HepG2 (cell line): ENCODE measurements around the gene NUDT8. TPM values are rescaled to one million over a fixed set of nuclear protein-coding genes. Genes with fewer than 3 reads are reported as not detected.
A peak's percentile ranks its signal among the peaks of the same experiment; 100 is the strongest.

Experiments
- ATAC-seq: fragments of 200-7000 bp; cut with Tn5 transposase; 3 replicates; pipeline ENCODE4 v1.9.1; 2020; ENCODE audit warnings: mild to moderate bottlenecking, moderate library complexity
- BruUV-seq: library from RNA; stranded (reverse); fragments of 400-500 nt; replicated peaks from 2 replicates; lab custom pipeline; 2021; lab: Mats Ljungman, UMichigan
- CTCF ChIA-PET: fragments of 300-600 bp; formaldehyde crosslinking; extraction: SDS; loops from one replicate; lab custom pipeline; 2021; ENCODE audit warnings: low total read pairs, inconsistent platforms, low intra/inter-chr PET ratio; lab: Yijun Ruan, JAX
- POLR2A ChIA-PET: fragments of 350-600 bp; sonication (Branson Sonifier 250); formaldehyde crosslinking; loops from one replicate; lab custom pipeline; 2020; ENCODE audit warnings: antibody characterized with exemption, inconsistent platforms; lab: Yijun Ruan, JAX
- DNase-seq: peaks from one replicate; pipeline ENCODE4 v3.0.0-alpha.2; 2015; ENCODE audit warnings: low spot score
- FAIRE-seq: peaks from 3 replicates; lab custom pipeline; 2011; peaks lifted over from hg19 to GRCh38; lab: Jason Lieb, UNC
- H2AFZ ChIP-seq: one replicate; pipeline ENCODE4 v1.6.1; 2011; ENCODE audit warnings: low read length, inconsistent platforms
- H3K27ac ChIP-seq: fragments of 300-600 bp; 3 replicates; pipeline ENCODE4 v1.8.0; 2011; ENCODE audit warnings: mixed run types, mild to moderate bottlenecking, mixed read lengths, low read length, inconsistent platforms; ENCODE audit not compliant: insufficient read depth; ENCODE audit errors: extremely low read length
- H3K27me3 ChIP-seq, 2 experiments: fragments of 200-600 bp in 1 of 2; 2 replicates in 1 of 2; 3 replicates in 1 of 2; pipeline versions ENCODE4 v1.6.0 to v1.8.0; 2011; ENCODE audit warnings: low read length in 2 of 2, mild to moderate bottlenecking in 2 of 2, moderate library complexity in 2 of 2, inconsistent platforms in 1 of 2; ENCODE audit not compliant: insufficient read depth in 2 of 2, control insufficient read depth in 1 of 2
- H3K36me3 ChIP-seq, 2 experiments: fragments of 200-600 bp in 1 of 2; replicated peaks in 1 of 2; 2 replicates in 1 of 2; 3 replicates in 1 of 2; pipeline versions ENCODE4 v1.5.1 to v1.8.0; 2011; ENCODE audit warnings: low read length in 2 of 2, inconsistent platforms in 1 of 2; ENCODE audit not compliant: insufficient read depth in 2 of 2, control insufficient read depth in 1 of 2
- H3K4me1 ChIP-seq: 2 replicates; pipeline ENCODE4 v1.5.1; 2012; ENCODE audit warnings: low read length, inconsistent platforms; ENCODE audit not compliant: insufficient read depth
- H3K4me2 ChIP-seq: 2 replicates; pipeline ENCODE4 v1.6.0; 2011; ENCODE audit warnings: low read depth, low read length, inconsistent platforms
- H3K4me3 ChIP-seq, 3 experiments: fragments of 200-600 bp in 1 of 3; sonication (generic), shearing (Covaris generic) in 1 of 3; replicated peaks in 1 of 3; 2 replicates each; pipeline ENCODE4 v1.5.1; 2011 to 2016; ENCODE audit warnings: low read length in 3 of 3, inconsistent platforms in 2 of 3, low read depth in 2 of 3, mild to moderate bottlenecking in 2 of 3, control low read depth in 1 of 3, mixed read lengths in 1 of 3; ENCODE audit not compliant: insufficient read depth in 1 of 3
- H3K79me2 ChIP-seq: one replicate; pipeline ENCODE4 v1.6.1; 2011; ENCODE audit warnings: low read length, inconsistent platforms; ENCODE audit not compliant: insufficient read depth
- H3K9ac ChIP-seq: 2 replicates; pipeline ENCODE4 v1.6.0; 2011; ENCODE audit warnings: mild to moderate bottlenecking, low read depth, low read length, inconsistent platforms; ENCODE audit not compliant: insufficient read depth
- H3K9me3 ChIP-seq: 2 replicates; pipeline ENCODE4 v1.5.1; 2012; ENCODE audit warnings: mild to moderate bottlenecking, low read length
- H4K20me1 ChIP-seq: 2 replicates; pipeline ENCODE4 v1.6.0; 2011; ENCODE audit warnings: inconsistent platforms, mild to moderate bottlenecking, low read length, moderate library complexity; ENCODE audit not compliant: insufficient read depth
- AKAP8 ChIP-seq: sonication (generic); formaldehyde crosslinking; IDR thresholded peaks from 2 replicates; pipeline ENCODE4 v1.5.1; 2020; ENCODE audit warnings: mild to moderate bottlenecking, missing genetic modification reagents
- DR1 ChIP-seq: sonication (generic); formaldehyde crosslinking; IDR thresholded peaks from 2 replicates; pipeline ENCODE4 v1.8.0; 2021; ENCODE audit warnings: mild to moderate bottlenecking, missing genetic modification reagents, inconsistent platforms
- RBAK ChIP-seq: sonication (generic); formaldehyde crosslinking; IDR thresholded peaks from 2 replicates; pipeline ENCODE4 v1.5.1; 2020; ENCODE audit warnings: mild to moderate bottlenecking, missing genetic modification reagents
- TFAP4 ChIP-seq: sonication (generic); IDR thresholded peaks from 2 replicates; pipeline ENCODE4 v1.6.1; 2016; ENCODE audit warnings: low read depth, borderline replicate concordance
- ZNF335 ChIP-seq: sonication (generic); formaldehyde crosslinking; IDR thresholded peaks from 2 replicates; pipeline ENCODE4 v1.4.0; 2020; ENCODE audit warnings: missing genetic modification reagents
- ZNF761 ChIP-seq: sonication (generic); formaldehyde crosslinking; conservative IDR thresholded peaks from 2 replicates; pipeline ENCODE4 v1.4.0; 2020; ENCODE audit warnings: mild to moderate bottlenecking, missing genetic modification reagents
- ZNF891 ChIP-seq: sonication (generic); formaldehyde crosslinking; IDR thresholded peaks from 2 replicates; pipeline ENCODE4 v1.5.0; 2020; ENCODE audit warnings: mild to moderate bottlenecking, missing genetic modification reagents
- WGBS: methylation state at CpG from one replicate; pipeline ENCODE4 v1.1.6; 2017; ENCODE audit warnings: low lambda C conversion rate; 5-methylcytosine and 5-hydroxymethylcytosine counted together
- in situ Hi-C: cut with HindIII; loops from 2 replicates; pipeline ENCODE4 v1.10.0; 2017; ENCODE audit warnings: low pct_unique_long_range_greater_than_20kb; ENCODE audit not compliant: extremely low pct_ligation_motif_present
- intact Hi-C: fragments of 100-400 bp; cut with micrococcal nuclease; formaldehyde crosslinking; loops from one replicate; pipeline ENCODE4 v1.10.0; 2022; ENCODE audit not compliant: unreplicated experiment
- polyA plus RNA-seq, 8 experiments: library from polyadenylated mRNA; depleted of rRNA in 3 of 8; stranded (reverse) in 7 of 8; unstranded in 1 of 8; fragments of >200 nt; fragmentation: Illumina TruSeq in 4 of 8; extraction: Trizol in 4 of 8; gene quantifications; 2 replicates each; pipeline versions ENCODE4 v1.2.1 to v1.2.3, GENCODE V29; 2011 to 2016; ENCODE audit warnings: low read depth in 4 of 8, missing spikeins in 1 of 8, mixed read lengths in 1 of 8; ENCODE audit not compliant: insufficient read depth in 1 of 8
- total RNA-seq, 5 experiments: library from RNA; depleted of rRNA; stranded (reverse); fragments of >200 nt; fragmentation: Illumina TruSeq; extraction: Trizol; gene quantifications; 2 replicates each; pipeline ENCODE4 v1.2.3, GENCODE V29; 2016; ENCODE audit warnings: low read depth in 1 of 5

NUDT8 gene
- total and polyA plus RNA-seq, 2 of the 13 experiments (the other 11 are each of a cell fraction or from before 2014, with no cell fraction given), result 6.7 to 25.8 TPM

- in situ Hi-C loops (no loop called here), intact Hi-C loops (no loop called here)
- BruUV-seq, result no TSS peak
- peak overlapping the region; percentile 83 for H3K4me2 ChIP-seq
- H2AFZ ChIP-seq, result no peak overlapping the region
- peak overlapping the region; percentile 77 for H3K9ac ChIP-seq
- peaks cover 64% of the 10 kb centered on the region for H3K4me1 ChIP-seq
- peak overlapping the region; percentile 84 for H3K27ac ChIP-seq
- no peaks in the 10 kb centered on the region; a peak in 2 of 5 replicates for H3K27me3 ChIP-seq
- H3K79me2 ChIP-seq, result no peaks in the 10 kb centered on the region
- no peaks in the 10 kb centered on the region for H4K20me1 ChIP-seq
- peak overlapping the region; percentile 38 to 86 (median 71); a peak in 5 of 6 replicates for H3K4me3 ChIP-seq
- H3K36me3 ChIP-seq, result no peaks in the 10 kb centered on the region
- DNase-seq (no peak), FAIRE-seq (no peak), ATAC-seq (no peak)
- CTCF ChIA-PET, result interaction anchor here (1.6 kb wide), 1 partner anchor 17 kb away, joined by 3 read pairs; no protein-coding TSS in a partner anchor
- POLR2A ChIA-PET, result interaction anchor here (1.0 to 4.8 kb wide), 9 partner anchors 8 to 278 kb away, joined by 3 to 52 read pairs (median 5); partner anchors contain the start of genes ACY3 and POLD4
- H3K9me3 ChIP-seq, result no peaks in the 10 kb centered on the region
- WGBS, result no CpG with 5 or more reads among the region's 7 CpGs
- TF ChIP-seq DR1 (CRISPR knock-in tag) (0 out of 2 replicates have a peak, but pooled peaks have one; percentile 11), ZNF335 (no peak), RBAK (no peak), ZNF891 (CRISPR knock-in tag) (peak; percentile 1; the same call in 1 of the 2 replicates), ZNF761 (CRISPR knock-in tag) (0 out of 2 replicates have a peak, but pooled peaks have one; percentile 9), TFAP4 (peak; percentile 43; the same call in 1 of the 2 replicates), AKAP8 (CRISPR knock-in tag) (0 out of 2 replicates have a peak, but pooled peaks have one; percentile 33)
Measured at GRCh38 chr11:67631411-67631810, 1.7 kb upstream of the NUDT8 start.
